ENCODE results near the gene ANXA7. TPM values are rescaled to one million over a fixed set of nuclear protein-coding genes. Genes with fewer than 3 reads are reported as not detected.
A peak's percentile ranks its signal among the peaks of the same experiment; 100 is the strongest.

Gene ANXA7
- polyA plus RNA-seq, 3 donors, result 84.6 to 199 (median 173) TPM

GRCh38 chr10:73414230-73414945 lies 530 bp upstream of the ANXA7 start:
- H4K20me1 ChIP-seq (ENCODE audit: insufficient read depth, low read length), result peaks cover 29% of the 10 kb centered on the region
- peak overlapping the region; percentile 97 for H3K9ac ChIP-seq (ENCODE audit: insufficient read depth, low read length, poor library complexity, severe bottlenecking)
- no peak for DNase-seq
- Mint-ChIP-seq H3K27ac (peak overlapping the region in 3 of 7 donors; percentile 40 to 66 (median 46)), H3K4me1 (peaks cover 38% of the 10 kb centered on the region), H3K27me3 (ENCODE audit: low read depth in 3 of 3) (peaks cover 5 to 16% (median 8%) of the 10 kb centered on the region in 3 donors), H3K4me3 (peak overlapping the region; percentile 84 to 89), H3K9me3 (peaks cover 0 to 5% (median 0%) of the 10 kb centered on the region in 7 donors), H3K36me3 (peaks cover 5 to 14% of the 10 kb centered on the region in 2 donors)
- H3K36me3 ChIP-seq (replicated peaks in 1 of 2; ENCODE audit: control insufficient read depth in 1 of 2, insufficient read depth in 2 of 2, low read length in 2 of 2), result no peaks in the 10 kb centered on the region
- peak overlapping the region; percentile 94 for H2AFZ ChIP-seq (ENCODE audit: insufficient read depth, low read depth, low read length, poor library complexity, severe bottlenecking)
- intact Hi-C loops (cut with micrococcal nuclease), result loop anchor here (5.0 to 10.0 kb wide), 2 partner anchors 167 to 170 kb away; partner anchors contain the start of gene DNAJC9 (in 2 of the 2)
- TF ChIP-seq CTCF (IDR thresholded peaks at IDR 0.05), result peak; percentile 24
- 0% methylated on average over 6 of the region's 17 CpGs for WGBS (ENCODE audit: insufficient coverage)
- peak overlapping the region; percentile 80 to 88 (median 81) for H3K4me3 ChIP-seq (replicated peaks in 1 of 3; ENCODE audit: low read depth in 2 of 3, low read length in 3 of 3)
- peaks cover 18 to 24% of the 10 kb centered on the region in 2 donors for H3K4me1 ChIP-seq (ENCODE audit: control insufficient read depth in 1 of 2, insufficient read depth in 2 of 2, low read length in 2 of 2)
- peaks cover 42% of the 10 kb centered on the region for H3K79me2 ChIP-seq (ENCODE audit: insufficient read depth, low read length)
- peak overlapping the region; percentile 97 for H3K4me2 ChIP-seq (replicated peaks; ENCODE audit: extremely low read depth, low read length, poor library complexity, severe bottlenecking)
- peak overlapping the region in 1 of 2 donors; percentile 96 for H3K27ac ChIP-seq (ENCODE audit: low read depth in 1 of 2, low read length in 2 of 2)
- no peaks in the 10 kb centered on the region for H3K9me3 ChIP-seq (replicated peaks in 1 of 2; ENCODE audit: control insufficient read depth in 1 of 2, insufficient read depth in 1 of 2, low read length in 2 of 2)
- H3K27me3 ChIP-seq (ENCODE audit: control insufficient read depth in 2 of 2, insufficient read depth in 2 of 2, low read length in 2 of 2), result peaks cover 4 to 10% of the 10 kb centered on the region in 2 donors

- Histone ChIP-seq H3K27me3 (ENCODE audit: control insufficient read depth in 2 of 2, insufficient read depth in 2 of 2, low read length in 2 of 2) (peaks cover 4 to 10% of the 10 kb centered on the region in 2 donors), H3K4me2 (replicated peaks; ENCODE audit: extremely low read depth, low read length, poor library complexity, severe bottlenecking) (peak overlapping the region; percentile 97), H3K27ac (ENCODE audit: low read depth in 1 of 2, low read length in 2 of 2) (peak overlapping the region; percentile 80 to 96), H3K4me3 (replicated peaks in 1 of 3; ENCODE audit: low read depth in 2 of 3, low read length in 3 of 3) (peak overlapping the region; percentile 80 to 88 (median 81)), H3K9ac (ENCODE audit: insufficient read depth, low read length, poor library complexity, severe bottlenecking) (peak overlapping the region; percentile 97), H2AFZ (ENCODE audit: insufficient read depth, low read depth, low read length, poor library complexity, severe bottlenecking) (peak overlapping the region; percentile 94), H3K4me1 (ENCODE audit: control insufficient read depth in 1 of 2, insufficient read depth in 2 of 2, low read length in 2 of 2) (peaks cover 18 to 24% of the 10 kb centered on the region in 2 donors), H3K9me3 (replicated peaks in 1 of 2; ENCODE audit: control insufficient read depth in 1 of 2, insufficient read depth in 1 of 2, low read length in 2 of 2) (no peaks in the 10 kb centered on the region), H3K36me3 (replicated peaks in 1 of 2; ENCODE audit: control insufficient read depth in 1 of 2, insufficient read depth in 2 of 2, low read length in 2 of 2) (peaks cover under 1% of the 10 kb centered on the region in 2 donors), H4K20me1 (ENCODE audit: insufficient read depth, low read length) (peaks cover 42% of the 10 kb centered on the region), H3K79me2 (ENCODE audit: insufficient read depth, low read length) (peaks cover 55% of the 10 kb centered on the region)
- peaks cover 44% of the 10 kb centered on the region for H3K4me1 Mint-ChIP-seq
- no peak for DNase-seq
- peak overlapping the region; percentile 90 to 99 (median 95) for H3K27ac Mint-ChIP-seq
- whole genome bisulfite sequencing (ENCODE audit: insufficient coverage), result under 1% methylated on average over 8 of the region's 9 CpGs
- H3K4me3 Mint-ChIP-seq, result peak overlapping the region; percentile 84 to 92
- intact Hi-C loops (cut with micrococcal nuclease), result loop anchor here (5.0 to 10.0 kb wide), 2 partner anchors 166 to 168 kb away; partner anchors contain the start of gene DNAJC9 (in 2 of the 2)
- H3K9me3 Mint-ChIP-seq, result peaks cover 0 to 5% (median 0%) of the 10 kb centered on the region in 7 donors
- peaks cover 5 to 15% of the 10 kb centered on the region in 2 donors for H3K36me3 Mint-ChIP-seq
- peaks cover 5 to 16% (median 8%) of the 10 kb centered on the region in 3 donors for H3K27me3 Mint-ChIP-seq (ENCODE audit: low read depth in 3 of 3)
- no peak for TF ChIP-seq CTCF (IDR thresholded peaks at IDR 0.05)
Observed at GRCh38 chr10:73413108-73413527, 740 bp downstream of the ANXA7 start.

Measured in CD14-positive monocyte (primary cell).